ENCODE results near the gene ISCA2. TPM values are rescaled to one million over a fixed set of nuclear protein-coding genes. Genes with fewer than 3 reads are reported as not detected.

The ISCA2 gene
- total and polyA plus RNA-seq, 2 donors (not counting 1 experiment from before 2014, with no cell fraction given) = 14.1 to 28.3 TPM

DNA sequence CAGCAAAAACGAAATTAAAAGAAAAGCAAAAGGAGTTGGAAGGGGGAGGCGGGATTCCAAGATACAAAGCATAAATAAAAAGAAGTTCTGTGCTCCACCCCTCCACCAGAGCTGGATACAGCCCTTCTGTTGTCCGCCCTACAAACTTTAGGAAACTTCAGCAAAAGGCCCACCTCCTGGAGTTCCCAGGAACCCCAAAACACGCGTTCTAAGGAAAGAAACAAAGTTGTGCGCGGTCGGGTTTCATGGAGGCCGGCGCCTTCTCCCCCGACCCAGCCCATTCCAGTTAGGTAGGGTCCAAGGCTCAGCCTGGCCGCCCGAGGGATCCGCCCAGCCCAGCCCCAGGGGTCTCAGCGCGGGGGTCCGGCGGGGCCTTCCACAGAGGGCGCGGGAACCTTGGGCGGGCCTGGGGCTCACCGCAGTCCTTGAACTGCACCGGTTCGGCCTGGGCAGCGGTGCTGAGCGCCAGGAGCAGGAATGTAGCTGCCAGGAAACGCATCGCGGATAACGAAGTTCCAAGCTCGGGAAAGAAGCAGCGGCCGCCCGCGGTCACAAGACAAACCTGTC lies 706 bp upstream of the ISCA2 start, which contains the start of gene NPC2:
TSS of gene NPC2 (minus strand) at position 530 of the 567 bp plus-strand sequence. CDS start at position 499, 31 bp downstream.
- CTCF ChIA-PET = interaction anchor here (0.7 to 2.1 kb wide), 10 partner anchors 9 to 138 kb away, joined by 3 to 9 read pairs (median 4); no protein-coding TSS in a partner anchor
- no peaks in the 10 kb centered on the region for H3K9me3 ChIP-seq (ENCODE audit: control extremely low read depth in 1 of 3, control insufficient read depth in 2 of 3, insufficient read depth in 1 of 3, low read length in 2 of 3)
- Mint-ChIP-seq H3K9me3 (ENCODE audit: insufficient read depth) (no peaks in the 10 kb centered on the region), H3K4me1 (peaks cover 33% of the 10 kb centered on the region), H3K27ac (peak within 1 kb of the TSS; percentile 83), H3K4me3 (no peak within 1 kb of the TSS), H3K27me3 (no peaks in the 10 kb centered on the region)
- peaks cover 45% of the 10 kb centered on the region for H3K79me2 ChIP-seq (ENCODE audit: control insufficient read depth, insufficient read depth, low read length)
- peak within 1 kb of the TSS; percentile 74 to 97 for H3K27ac ChIP-seq (ENCODE audit: low read length in 2 of 2)
- H3K36me3 ChIP-seq (replicated peaks in 1 of 2; ENCODE audit: control extremely low read depth in 1 of 2, control insufficient read depth in 1 of 2, extremely low read depth in 1 of 2, insufficient read depth in 2 of 2, low read length in 1 of 2) = peaks cover 0 to 2% of the 10 kb centered on the region in 2 experiments
- no peak for TF ChIP-seq EZH2 (IDR thresholded peaks at IDR 0.05; ENCODE audit: borderline replicate concordance, insufficient read depth, low read depth, low read length, poor library complexity, severe bottlenecking)
- TF ChIP-seq, protein P1, sequence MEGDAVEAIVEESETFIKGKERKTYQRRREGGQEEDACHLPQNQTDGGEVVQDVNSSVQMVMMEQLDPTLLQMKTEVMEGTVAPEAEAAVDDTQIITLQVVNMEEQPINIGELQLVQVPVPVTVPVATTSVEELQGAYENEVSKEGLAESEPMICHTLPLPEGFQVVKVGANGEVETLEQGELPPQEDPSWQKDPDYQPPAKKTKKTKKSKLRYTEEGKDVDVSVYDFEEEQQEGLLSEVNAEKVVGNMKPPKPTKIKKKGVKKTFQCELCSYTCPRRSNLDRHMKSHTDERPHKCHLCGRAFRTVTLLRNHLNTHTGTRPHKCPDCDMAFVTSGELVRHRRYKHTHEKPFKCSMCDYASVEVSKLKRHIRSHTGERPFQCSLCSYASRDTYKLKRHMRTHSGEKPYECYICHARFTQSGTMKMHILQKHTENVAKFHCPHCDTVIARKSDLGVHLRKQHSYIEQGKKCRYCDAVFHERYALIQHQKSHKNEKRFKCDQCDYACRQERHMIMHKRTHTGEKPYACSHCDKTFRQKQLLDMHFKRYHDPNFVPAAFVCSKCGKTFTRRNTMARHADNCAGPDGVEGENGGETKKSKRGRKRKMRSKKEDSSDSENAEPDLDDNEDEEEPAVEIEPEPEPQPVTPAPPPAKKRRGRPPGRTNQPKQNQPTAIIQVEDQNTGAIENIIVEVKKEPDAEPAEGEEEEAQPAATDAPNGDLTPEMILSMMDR (IDR thresholded peaks at IDR 0.05) = no peak
- H3K9ac ChIP-seq (ENCODE audit: low read length) = peak within 1 kb of the TSS; percentile 97
- POLR2A ChIA-PET = interaction anchor here (1.2 to 2.1 kb wide), 2 partner anchors 91 to 134 kb away, joined by 3 to 13 read pairs; no protein-coding TSS in a partner anchor
- H3K4me2 ChIP-seq (replicated peaks; ENCODE audit: low read depth, low read length, poor library complexity, severe bottlenecking) = peak within 1 kb of the TSS; percentile 95
- H4K20me1 ChIP-seq (ENCODE audit: control insufficient read depth, insufficient read depth, low read length, poor library complexity, severe bottlenecking) = peaks cover 7% of the 10 kb centered on the region
- no peaks in the 10 kb centered on the region for H3K27me3 ChIP-seq (replicated peaks in 1 of 4; ENCODE audit: control extremely low read depth in 1 of 4, control insufficient read depth in 3 of 4, insufficient read depth in 4 of 4, low read length in 3 of 4)
- H3K4me1 ChIP-seq (ENCODE audit: control insufficient read depth in 2 of 2, insufficient read depth in 2 of 2, low read length in 2 of 2) = peaks cover 18 to 27% of the 10 kb centered on the region in 2 donors
- H2AFZ ChIP-seq (ENCODE audit: insufficient read depth, low read depth, low read length, poor library complexity, severe bottlenecking) = peak within 1 kb of the TSS; percentile 100
- WGBS (ENCODE audit: insufficient coverage) = under 1% methylated on average over 33 of the region's 35 CpGs
- ATAC-seq (ENCODE audit: low read depth) (no peak), DNase-seq (peak; percentile 51)
- peak within 1 kb of the TSS; percentile 87 to 98 (median 94) for H3K4me3 ChIP-seq (ENCODE audit: control extremely low read depth in 1 of 5, extremely low read depth in 1 of 5, insufficient read depth in 1 of 5, low read depth in 2 of 5, low read length in 4 of 5)
- intact Hi-C loops (cut with micrococcal nuclease) = loop anchor here (1.0 to 5.0 kb wide), 8 partner anchors 91 to 1168 kb away; partner anchors contain the start of genes AREL1, ERG28, FCF1 and TTLL5

DNA sequence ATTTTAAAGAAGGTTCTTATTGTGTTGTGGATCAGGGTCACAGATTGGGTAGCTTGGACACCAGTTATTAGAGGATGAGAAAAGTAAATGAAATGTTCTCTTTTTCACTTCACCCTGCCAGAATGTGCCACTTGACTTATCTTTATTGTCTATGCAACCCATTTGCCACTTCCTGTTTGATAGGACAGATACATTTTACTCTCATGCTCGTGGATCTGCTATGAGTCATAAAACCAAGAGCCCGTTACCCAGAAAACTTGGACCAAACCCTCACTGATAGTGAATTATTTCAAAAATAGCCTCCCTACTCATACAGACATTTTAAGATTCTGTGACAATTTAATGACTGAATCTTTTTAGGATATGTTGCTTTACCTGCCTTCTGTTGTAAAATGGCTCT lies 1.8 kb downstream of the ISCA2 start:
- Histone ChIP-seq H3K79me2 (ENCODE audit: control insufficient read depth, insufficient read depth, low read length) (peaks cover 23% of the 10 kb centered on the region), H2AFZ (ENCODE audit: insufficient read depth, low read depth, low read length, poor library complexity, severe bottlenecking) (no peak overlapping the region), H4K20me1 (ENCODE audit: control insufficient read depth, insufficient read depth, low read length, poor library complexity, severe bottlenecking) (peaks cover 2% of the 10 kb centered on the region), H3K36me3 (replicated peaks in 1 of 2; ENCODE audit: control extremely low read depth in 1 of 2, control insufficient read depth in 1 of 2, extremely low read depth in 1 of 2, insufficient read depth in 2 of 2, low read length in 1 of 2) (no peaks in the 10 kb centered on the region), H3K4me1 (ENCODE audit: control insufficient read depth in 2 of 2, insufficient read depth in 2 of 2, low read length in 2 of 2) (peaks cover 15 to 27% of the 10 kb centered on the region in 2 donors), H3K9me3 (ENCODE audit: control extremely low read depth in 1 of 3, control insufficient read depth in 2 of 3, insufficient read depth in 1 of 3, low read length in 2 of 3) (no peaks in the 10 kb centered on the region), H3K4me3 (ENCODE audit: control extremely low read depth in 1 of 5, extremely low read depth in 1 of 5, insufficient read depth in 1 of 5, low read depth in 2 of 5, low read length in 4 of 5) (no peak overlapping the region), H3K27me3 (replicated peaks in 1 of 4; ENCODE audit: control extremely low read depth in 1 of 4, control insufficient read depth in 3 of 4, insufficient read depth in 4 of 4, low read length in 3 of 4) (no peaks in the 10 kb centered on the region), H3K27ac (ENCODE audit: low read length in 2 of 2) (no peak overlapping the region), H3K4me2 (replicated peaks; ENCODE audit: low read depth, low read length, poor library complexity, severe bottlenecking) (no peak overlapping the region), H3K9ac (ENCODE audit: low read length) (no peak overlapping the region)
- no CpG with 5 or more reads among the region's 2 CpGs for WGBS (ENCODE audit: insufficient coverage)
- no peaks in the 10 kb centered on the region for H3K9me3 Mint-ChIP-seq (ENCODE audit: insufficient read depth)
- TF ChIP-seq, protein P1 (IDR thresholded peaks at IDR 0.05) = no peak
- no peak for TF ChIP-seq EZH2 (IDR thresholded peaks at IDR 0.05; ENCODE audit: borderline replicate concordance, insufficient read depth, low read depth, low read length, poor library complexity, severe bottlenecking)
- ATAC-seq (ENCODE audit: low read depth) = no peak
- H3K27ac Mint-ChIP-seq = peak overlapping the region; percentile 41
- H3K27me3 Mint-ChIP-seq = no peaks in the 10 kb centered on the region
- intact Hi-C loops (cut with micrococcal nuclease) = no loop called here
- peak; percentile 23 for DNase-seq
- H3K4me1 Mint-ChIP-seq = peaks cover 22% of the 10 kb centered on the region
- CTCF ChIA-PET = interaction anchor here (0.9 kb wide), 1 partner anchor 94 kb away, joined by 3 read pairs; no protein-coding TSS in a partner anchor
- no peak overlapping the region for H3K4me3 Mint-ChIP-seq
- POLR2A ChIA-PET = no interaction called here
